ENCODE results near the gene CATSPER3.

The CATSPER3 gene

DNA sequence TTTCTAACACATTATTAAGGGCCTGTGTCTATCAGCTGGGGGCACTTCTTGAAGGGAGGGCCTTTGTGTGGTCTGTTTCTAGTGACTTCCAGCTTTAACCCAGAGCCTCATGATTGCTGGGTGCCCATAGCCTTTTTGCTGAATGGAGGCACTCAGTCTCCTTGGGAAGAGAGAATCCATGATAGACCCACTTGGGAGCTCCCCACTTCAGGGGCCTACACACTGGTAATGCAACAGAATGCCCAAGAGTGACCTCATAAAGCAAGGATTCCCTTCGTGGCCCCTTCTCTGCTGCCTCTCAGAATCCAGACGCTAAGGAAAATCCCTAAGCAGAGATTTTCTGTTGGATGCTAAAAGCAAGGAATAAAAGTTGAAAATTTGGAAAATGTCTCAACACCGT, at the start of gene CATSPER3:
Gene CATSPER3 (plus strand): TSS at position 301 of the 400 bp plus-strand sequence. CDS start 85 bp downstream, at position 386.
- DNase-seq (ENCODE audit: low read depth) = no peak

DNA sequence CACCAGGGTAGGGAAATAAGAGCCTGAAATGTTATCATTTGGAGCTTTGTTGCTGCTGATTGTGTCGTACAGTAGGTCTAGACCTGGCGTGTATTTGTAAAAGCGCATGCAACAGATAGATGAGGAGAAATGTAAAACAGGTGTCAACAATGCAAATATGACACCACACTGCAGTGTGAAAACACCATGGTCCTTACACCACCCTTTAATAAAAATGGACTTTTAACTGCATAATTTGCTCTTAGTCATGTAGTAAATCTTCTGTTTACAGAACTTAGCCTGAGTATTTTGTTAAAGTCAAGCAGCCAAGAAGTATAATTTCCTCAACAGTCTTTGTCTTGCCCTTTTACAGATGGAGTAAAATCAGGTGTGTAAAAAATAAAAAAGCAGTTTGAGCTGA, 48.8 kb upstream of the CATSPER3 start:
- no peak for DNase-seq (ENCODE audit: low read depth)

- DNase-seq (ENCODE audit: low read depth) = no peak
Measured at GRCh38 chr5:134920848-134921575, 46.7 kb upstream of the CATSPER3 start.

GRCh38 chr5:134932508-134932907, 35.2 kb upstream of the CATSPER3 start:
- no peak for DNase-seq (ENCODE audit: low read depth)

DNA sequence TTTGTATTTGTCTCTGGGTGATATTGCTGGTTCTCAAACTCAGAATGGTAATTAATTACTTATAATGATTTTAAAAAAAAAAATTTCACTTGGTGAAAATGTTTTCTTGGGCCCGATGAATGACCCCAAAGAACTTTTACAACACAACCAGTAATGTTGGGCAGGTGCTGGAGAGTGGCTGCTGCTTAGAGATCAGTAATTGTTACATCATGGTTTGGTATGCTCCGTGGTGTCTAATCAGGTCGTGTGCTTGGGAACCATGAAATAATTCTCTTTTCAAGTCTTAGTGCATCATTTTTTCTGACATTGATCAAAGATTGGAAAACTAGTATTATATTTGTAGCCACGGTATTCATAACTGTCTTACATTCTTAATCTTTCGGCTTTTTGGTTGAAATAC, 33.5 kb upstream of the CATSPER3 start:
- DNase-seq (ENCODE audit: low read depth) = no peak

DNA sequence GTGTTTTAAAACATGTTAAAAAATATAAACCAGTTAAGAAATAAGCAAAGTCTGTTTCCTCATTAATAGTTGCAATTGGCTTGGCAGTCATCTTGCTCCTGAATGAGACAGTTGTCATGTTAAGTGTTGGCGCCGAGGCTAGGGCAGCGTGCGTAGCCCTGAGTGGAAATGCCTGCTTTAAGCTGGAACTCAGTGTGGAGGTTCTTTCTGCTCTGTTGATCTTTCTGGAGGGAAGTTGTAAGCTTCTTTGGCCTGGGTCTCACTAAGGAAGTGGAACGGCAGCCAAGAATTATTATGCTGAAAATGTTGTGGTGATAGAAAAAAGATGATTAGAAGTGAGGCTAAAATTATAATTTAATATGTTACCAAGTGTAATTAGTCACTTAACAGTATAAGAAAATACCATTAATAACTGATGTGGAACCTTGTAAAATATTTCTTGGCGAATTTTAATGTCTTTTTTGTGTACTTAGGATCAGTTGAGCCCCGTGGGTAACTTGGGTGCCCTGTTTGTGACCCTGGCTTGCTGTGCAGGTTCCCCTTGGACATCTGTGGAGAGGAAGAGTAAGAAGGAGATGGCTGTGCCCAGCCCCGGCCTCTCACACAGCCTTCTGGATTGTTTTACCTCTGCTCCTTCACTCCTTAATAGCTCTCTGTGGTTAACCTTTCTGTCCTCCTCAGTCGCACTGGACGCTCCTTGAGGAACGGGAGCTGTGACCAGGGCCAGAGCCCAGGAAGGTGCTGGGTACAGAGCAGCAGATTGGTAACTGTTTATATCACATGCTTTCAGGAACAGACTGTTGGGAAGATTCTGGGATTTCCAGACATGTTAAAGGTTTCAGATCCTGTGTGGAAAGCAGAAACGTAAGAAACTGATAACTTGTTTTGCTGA, 31.8 kb upstream of the CATSPER3 start:
- no peak for DNase-seq (ENCODE audit: low read depth)

DNA sequence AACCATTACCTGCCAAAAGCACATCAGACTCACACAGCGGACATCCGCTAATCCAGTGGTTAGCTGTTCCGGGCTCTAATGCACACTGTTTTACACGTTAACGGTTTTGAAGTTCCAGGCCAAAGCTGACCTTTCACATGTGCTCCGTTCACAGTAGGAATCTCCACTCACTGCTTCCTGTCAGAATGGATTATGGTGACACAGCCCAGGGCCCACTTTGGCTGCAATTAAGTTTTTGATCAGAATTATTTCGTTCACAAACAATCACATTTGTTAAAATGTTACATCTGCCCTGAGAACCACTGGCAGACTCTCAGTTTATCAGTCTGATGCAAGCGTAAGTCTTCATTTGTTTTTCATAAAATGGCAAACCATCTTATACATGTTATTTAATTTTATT, 30.2 kb upstream of the CATSPER3 start:
- no peak for DNase-seq (ENCODE audit: low read depth)

DNA sequence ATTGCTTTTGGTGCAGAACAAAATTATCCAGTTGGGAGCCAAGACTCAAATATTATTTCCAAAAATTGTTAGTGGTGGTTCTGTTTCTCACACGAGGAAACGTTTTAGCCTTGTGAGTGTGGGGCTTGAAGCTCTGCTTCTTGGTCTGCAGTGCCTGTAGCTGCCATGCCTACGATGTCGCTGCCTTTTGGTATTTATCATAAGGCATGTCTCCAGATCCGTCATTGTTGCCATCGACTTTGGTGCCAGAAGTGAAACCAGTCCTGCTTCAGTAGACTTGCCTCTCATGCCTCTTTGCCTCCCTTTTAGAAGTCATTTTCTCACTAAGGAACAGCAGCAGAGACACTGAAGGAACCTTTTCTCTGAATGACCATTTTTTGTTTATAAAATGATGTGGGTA, 29.7 kb upstream of the CATSPER3 start:
- no peak for DNase-seq (ENCODE audit: low read depth)

DNA sequence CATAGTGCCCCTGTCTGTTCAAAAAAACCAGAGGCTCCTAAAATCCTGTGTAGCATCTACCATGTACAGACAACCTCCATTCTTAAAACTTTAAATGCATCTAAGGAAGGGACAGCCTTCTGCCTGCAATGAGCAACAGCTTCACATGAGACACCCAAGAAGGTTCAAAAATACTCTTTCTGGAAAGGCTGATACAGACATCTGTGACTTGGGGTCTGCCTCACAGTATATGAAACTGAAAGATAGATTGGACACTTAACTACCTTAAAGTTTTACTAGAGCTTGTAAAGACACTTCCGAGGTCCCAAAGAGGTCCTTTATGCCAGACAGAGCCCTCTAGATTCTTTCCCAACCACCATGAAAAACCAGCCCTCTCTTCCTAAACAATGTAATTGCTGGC, 28.2 kb upstream of the CATSPER3 start:
- no peak for DNase-seq (ENCODE audit: low read depth)

DNA sequence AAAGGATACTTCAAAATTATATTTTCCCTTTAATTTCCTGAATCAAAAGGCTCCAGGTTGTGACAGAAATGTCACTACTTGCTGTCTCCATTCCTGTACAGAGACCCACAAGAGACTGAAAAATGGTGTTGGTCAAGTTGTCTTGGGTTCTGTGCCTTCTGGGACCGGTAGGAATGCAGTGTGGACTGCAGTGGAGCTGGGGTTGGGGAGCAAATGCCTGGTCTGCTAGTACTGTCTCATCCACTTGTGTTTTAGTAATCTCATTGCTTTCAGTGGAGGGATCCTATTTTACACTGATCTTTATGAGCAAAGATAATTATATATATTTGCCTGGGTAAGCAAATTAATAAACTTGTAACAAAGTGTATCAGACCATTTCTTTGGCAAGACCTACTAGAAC, 24.2 kb upstream of the CATSPER3 start:
- DNase-seq (ENCODE audit: low read depth) = no peak

DNA sequence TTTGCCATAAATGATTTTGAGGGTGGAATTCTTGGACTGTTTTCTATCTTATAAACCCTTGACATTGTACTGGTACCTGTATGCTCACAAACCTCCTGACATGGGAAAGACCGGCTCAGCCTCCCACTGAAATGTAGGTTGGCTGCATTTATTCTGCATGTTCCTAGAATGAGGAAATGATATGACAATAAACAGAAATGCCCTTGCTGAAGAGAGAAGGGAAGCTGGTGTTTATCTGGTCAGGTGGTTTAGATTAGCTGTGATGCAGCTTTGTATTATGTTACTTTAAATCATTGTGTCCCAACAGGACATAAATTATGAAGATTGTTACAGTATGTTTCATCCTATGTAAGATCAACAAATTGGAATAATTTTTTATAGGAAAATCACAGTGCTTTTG, 23.1 kb upstream of the CATSPER3 start:
- DNase-seq (ENCODE audit: low read depth) = no peak

- no peak for DNase-seq (ENCODE audit: low read depth)
Measured at GRCh38 chr5:134945041-134945440, 22.7 kb upstream of the CATSPER3 start.

- DNase-seq (ENCODE audit: low read depth) = no peak
Measured at GRCh38 chr5:134948911-134949310, 18.8 kb upstream of the CATSPER3 start.

DNA sequence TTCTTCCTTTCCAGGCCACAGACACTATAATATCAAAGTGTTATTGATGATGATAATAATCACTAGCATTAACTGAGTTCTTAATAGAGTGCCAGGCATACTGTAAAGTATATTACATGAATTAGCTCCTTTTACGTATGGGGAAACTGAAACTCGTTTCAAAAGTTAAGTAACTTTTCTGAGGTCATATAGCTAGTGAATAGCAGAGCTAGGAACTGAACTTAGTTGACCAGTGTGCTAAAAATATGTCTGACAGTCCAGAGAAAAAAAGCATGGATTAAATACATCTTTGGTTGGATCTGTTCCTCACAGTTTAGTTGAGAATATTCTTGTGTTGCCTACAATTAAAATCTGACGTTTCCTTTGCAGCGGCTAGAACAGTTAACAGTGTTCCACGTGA, 18.4 kb upstream of the CATSPER3 start:
- DNase-seq (ENCODE audit: low read depth) = no peak

- no peak for DNase-seq (ENCODE audit: low read depth)
Measured at GRCh38 chr5:134957920-134958608, 9.6 kb upstream of the CATSPER3 start.

DNA sequence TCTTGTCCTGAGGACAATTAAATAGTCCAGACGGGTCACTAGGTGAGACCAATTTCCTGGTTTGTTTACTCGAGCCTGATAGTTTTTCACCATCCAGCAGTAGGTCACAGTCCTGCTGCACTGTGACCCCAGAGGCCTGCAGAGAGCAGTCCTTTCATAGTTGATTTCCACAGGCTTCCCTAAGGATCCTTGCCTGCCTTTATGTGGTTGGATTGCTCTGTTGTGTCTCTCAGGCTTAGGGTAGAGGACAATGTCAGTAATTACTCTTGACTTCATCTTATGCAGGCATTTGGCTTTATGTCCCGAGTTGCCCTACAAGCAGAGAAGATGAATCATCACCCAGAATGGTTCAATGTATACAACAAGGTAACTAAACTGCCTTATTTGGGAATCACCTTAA, 9.0 kb upstream of the CATSPER3 start:
- DNase-seq (ENCODE audit: low read depth) = no peak

DNA sequence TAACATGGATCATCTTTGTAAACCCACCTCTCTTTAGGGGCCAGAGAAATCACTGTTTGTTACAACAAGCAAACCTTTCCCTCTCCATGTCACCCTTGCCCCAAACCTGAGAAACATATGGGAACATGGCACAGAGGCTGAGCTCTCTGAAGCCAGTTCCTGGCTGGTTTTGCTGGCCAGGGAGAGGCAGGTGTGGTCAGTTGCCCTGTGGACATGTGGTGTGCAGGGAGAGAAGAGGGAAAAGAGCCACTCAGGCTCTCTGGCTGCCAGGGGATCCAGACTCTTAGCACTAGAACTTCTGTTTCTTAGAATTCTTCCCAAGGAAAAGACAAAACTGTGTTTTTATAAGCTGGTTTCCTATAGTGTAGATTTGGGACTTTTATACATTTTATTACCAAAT, 4.6 kb upstream of the CATSPER3 start:
- no peak for DNase-seq (ENCODE audit: low read depth)

GRCh38 chr5:134964359-134965270, 3.1 kb upstream of the CATSPER3 start:
- no peak for DNase-seq (ENCODE audit: low read depth)

DNA sequence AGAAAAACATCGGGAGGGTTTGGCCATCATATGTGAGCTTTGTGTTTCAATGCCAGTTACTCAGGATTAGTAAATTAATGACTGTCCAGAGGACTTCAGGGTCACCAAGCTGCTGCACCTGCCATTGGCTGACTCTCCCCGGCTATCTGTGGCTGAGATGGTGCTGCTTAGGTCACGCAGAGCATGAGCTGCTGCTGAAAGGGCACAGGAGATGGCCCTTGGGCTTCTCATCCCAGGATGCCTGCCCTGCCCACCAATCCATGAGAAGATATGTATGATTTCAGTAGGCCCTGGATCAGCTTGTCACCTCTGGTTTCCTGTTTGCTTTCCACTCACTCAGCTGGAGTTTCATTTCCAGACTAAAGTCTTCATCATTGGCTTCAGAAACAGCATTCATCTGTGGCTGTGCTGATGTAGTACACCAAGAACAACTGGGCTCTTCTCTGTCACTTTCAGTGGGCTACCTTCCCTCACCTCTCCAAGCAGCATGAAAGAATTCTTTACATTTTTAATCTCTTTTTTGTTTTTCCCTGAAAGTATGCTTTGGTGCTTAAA, 2.4 kb upstream of the CATSPER3 start:
- DNase-seq (ENCODE audit: low read depth) = no peak

- no peak for DNase-seq (ENCODE audit: low read depth)
Measured at GRCh38 chr5:134968055-134968454, 348 bp downstream of the CATSPER3 start.

- DNase-seq (ENCODE audit: low read depth) = no peak
Measured at GRCh38 chr5:134969166-134969565, 1.5 kb downstream of the CATSPER3 start.

Measured in HS-5 (cell line).